Measurements from ENCODE around the gene MGAT5.

DNA sequence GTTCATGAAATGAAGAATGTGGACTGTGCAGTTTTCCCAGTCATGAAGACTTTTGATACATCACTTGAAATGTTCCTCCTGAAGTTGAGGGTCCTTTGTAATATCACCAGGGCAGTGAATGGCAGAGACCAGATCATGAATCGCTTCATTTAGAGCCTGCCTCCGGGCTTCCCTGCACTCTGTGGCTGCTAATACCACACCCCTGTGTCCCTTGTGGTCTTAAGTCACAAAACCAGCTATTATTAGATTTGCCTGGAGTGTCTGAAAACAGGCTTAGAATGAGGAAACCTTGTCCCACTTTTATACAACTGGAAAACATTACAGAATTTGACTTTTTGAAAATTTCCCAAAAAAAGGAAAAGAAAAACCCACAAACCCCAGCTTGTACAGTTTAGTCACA is 147.9 kb downstream of the MGAT5 start:
- no peak for TF ChIP-seq ZNF274 (IDR thresholded peaks at IDR 0.05; ENCODE audit: low read depth, low read length)
- TF ChIP-seq, protein P1, sequence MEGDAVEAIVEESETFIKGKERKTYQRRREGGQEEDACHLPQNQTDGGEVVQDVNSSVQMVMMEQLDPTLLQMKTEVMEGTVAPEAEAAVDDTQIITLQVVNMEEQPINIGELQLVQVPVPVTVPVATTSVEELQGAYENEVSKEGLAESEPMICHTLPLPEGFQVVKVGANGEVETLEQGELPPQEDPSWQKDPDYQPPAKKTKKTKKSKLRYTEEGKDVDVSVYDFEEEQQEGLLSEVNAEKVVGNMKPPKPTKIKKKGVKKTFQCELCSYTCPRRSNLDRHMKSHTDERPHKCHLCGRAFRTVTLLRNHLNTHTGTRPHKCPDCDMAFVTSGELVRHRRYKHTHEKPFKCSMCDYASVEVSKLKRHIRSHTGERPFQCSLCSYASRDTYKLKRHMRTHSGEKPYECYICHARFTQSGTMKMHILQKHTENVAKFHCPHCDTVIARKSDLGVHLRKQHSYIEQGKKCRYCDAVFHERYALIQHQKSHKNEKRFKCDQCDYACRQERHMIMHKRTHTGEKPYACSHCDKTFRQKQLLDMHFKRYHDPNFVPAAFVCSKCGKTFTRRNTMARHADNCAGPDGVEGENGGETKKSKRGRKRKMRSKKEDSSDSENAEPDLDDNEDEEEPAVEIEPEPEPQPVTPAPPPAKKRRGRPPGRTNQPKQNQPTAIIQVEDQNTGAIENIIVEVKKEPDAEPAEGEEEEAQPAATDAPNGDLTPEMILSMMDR (IDR thresholded peaks at IDR 0.05 in 2 of 3, conservative IDR thresholded peaks at IDR 0.05 in 1 of 3; ENCODE audit: borderline replicate concordance in 1 of 3, insufficient read depth in 1 of 3, low read depth in 2 of 3, low read length in 2 of 3) = no peak
- no peak for TF ChIP-seq EZH2 (IDR thresholded peaks at IDR 0.05)
- no peak for TF ChIP-seq EZH2phosphoT487 (IDR thresholded peaks at IDR 0.05; ENCODE audit: borderline replicate concordance)
- no peak for TF ChIP-seq YY1 (IDR thresholded peaks at IDR 0.05; ENCODE audit: extremely low read depth, insufficient replicate concordance, low read depth, low read length)
- no peak for TF ChIP-seq EGR1 (IDR thresholded peaks at IDR 0.05; ENCODE audit: low read depth)
- no peak for TF ChIP-seq FOSL1 (IDR thresholded peaks at IDR 0.05; ENCODE audit: low read depth)
- TF ChIP-seq POLR2A (IDR thresholded peaks at IDR 0.05; ENCODE audit: borderline replicate concordance, extremely low read depth, insufficient read depth, insufficient read length) = no peak
- TF ChIP-seq, protein P2, sequence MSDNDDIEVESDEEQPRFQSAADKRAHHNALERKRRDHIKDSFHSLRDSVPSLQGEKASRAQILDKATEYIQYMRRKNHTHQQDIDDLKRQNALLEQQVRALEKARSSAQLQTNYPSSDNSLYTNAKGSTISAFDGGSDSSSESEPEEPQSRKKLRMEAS (IDR thresholded peaks at IDR 0.05) = no peak

Data from HCT116 (cell line).